Right cardiac atrium (tissue), 5 donors: ENCODE results near the gene CDKN2C. TPM values are rescaled to one million over a fixed set of nuclear protein-coding genes. Genes with fewer than 3 reads are reported as not detected.
"Not testable (repeated sequence)": the region's sequence is repeated elsewhere in the genome, so short reads cannot be mapped to it uniquely, and the experiment has no call there.

ENCODE experiments used
- ATAC-seq, 2 donors: fragments of 200-7000 bp; cut with Tn5 transposase; one replicate each; pipeline versions ENCODE4 v1.8.0 to v1.9.1; 2020; ENCODE audit warnings: moderate library complexity in 2 of 2, mild to moderate bottlenecking in 1 of 2
- DNase-seq, 3 donors: peaks; one replicate each; pipeline ENCODE4 v3.0.0-alpha.2; 2020
- H3K27ac ChIP-seq: one replicate; pipeline ENCODE4 v1.5.1; 2013; ENCODE audit warnings: mild to moderate bottlenecking, low read length, control low read depth, moderate library complexity
- H3K27me3 ChIP-seq: one replicate; pipeline ENCODE4 v1.6.1; 2013; ENCODE audit not compliant: control insufficient read depth, insufficient read depth
- H3K4me1 ChIP-seq: one replicate; pipeline ENCODE4 v1.6.1; 2013; ENCODE audit warnings: low read length; ENCODE audit not compliant: control insufficient read depth, insufficient read depth
- H3K4me3 ChIP-seq: one replicate; pipeline ENCODE4 v1.5.1; 2013; ENCODE audit warnings: low read length, control low read depth
- H3K9me3 ChIP-seq: one replicate; pipeline ENCODE4 v1.6.1; 2013; ENCODE audit warnings: low read length; ENCODE audit not compliant: control insufficient read depth
- WGBS: extraction: QIAGEN DNeasy Blood & Tissue Kit; methylation state at CpG from one replicate; pipeline ENCODE4 v1.1.7; 2013; 5-methylcytosine and 5-hydroxymethylcytosine counted together
- intact Hi-C, 4 donors: fragments of 100-400 bp; cut with DNase I; formaldehyde crosslinking; loops; one replicate each; pipeline versions ENCODE4 v1.11.0 to v1.14.0; 2022 to 2023
- polyA plus RNA-seq: library from polyadenylated mRNA; stranded (reverse); fragments of 200-250 nt; gene quantifications from one replicate; pipeline ENCODE4 v1.2.3, GENCODE V29; 2013
- total RNA-seq, 4 donors: library from RNA; stranded (reverse); fragmentation: NEBNext Ultra II Directional; extraction: Animal tissue kit (Norgen Biotek cat#: 25700); gene quantifications; one replicate each; pipeline ENCODE4 v1.2.1, GENCODE V29; 2021
- donor health status: healthy with polysubstance abuse.
- donor health status: DM: no; HTN: yes; CAD: no.
- donor health status: DM: no; HTN: no; CAD: no.
- donor health status: DM: no; HTN: yes; CAD: no; lungs with severe emphysema.
- donor health status: DM: yes; HTN: yes; CAD: no.

CDKN2C gene
- total and polyA plus RNA-seq, 5 donors, result 9.5 to 25.5 (median 22.7) TPM

DNA sequence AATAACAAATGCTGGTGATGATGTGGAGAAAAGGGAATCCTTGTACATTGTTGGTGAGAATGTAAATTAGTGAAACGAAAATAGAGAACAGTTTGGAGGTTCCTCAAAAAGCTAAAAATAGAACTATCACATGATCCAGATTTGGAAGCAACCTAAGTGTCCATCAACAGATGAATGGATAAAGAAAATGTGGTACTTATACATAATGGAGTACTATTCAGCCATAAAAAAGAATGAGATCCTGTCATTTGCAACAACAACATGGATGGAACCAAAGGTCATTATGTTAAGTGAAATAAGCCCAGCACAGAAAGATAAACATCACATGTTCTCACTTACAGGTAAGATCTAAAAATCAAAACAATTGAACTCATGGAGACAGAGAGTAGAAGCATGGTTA is 29.3 kb downstream of the CDKN2C start:
- 74% methylated on average over 1 of the region's 1 CpG for WGBS
- H3K9me3 ChIP-seq, ATAC-seq, DNase-seq, intact Hi-C loops, H3K4me3 ChIP-seq, H3K27me3 ChIP-seq, H3K27ac ChIP-seq, H3K4me1 ChIP-seq: not testable (repeated sequence)

DNA sequence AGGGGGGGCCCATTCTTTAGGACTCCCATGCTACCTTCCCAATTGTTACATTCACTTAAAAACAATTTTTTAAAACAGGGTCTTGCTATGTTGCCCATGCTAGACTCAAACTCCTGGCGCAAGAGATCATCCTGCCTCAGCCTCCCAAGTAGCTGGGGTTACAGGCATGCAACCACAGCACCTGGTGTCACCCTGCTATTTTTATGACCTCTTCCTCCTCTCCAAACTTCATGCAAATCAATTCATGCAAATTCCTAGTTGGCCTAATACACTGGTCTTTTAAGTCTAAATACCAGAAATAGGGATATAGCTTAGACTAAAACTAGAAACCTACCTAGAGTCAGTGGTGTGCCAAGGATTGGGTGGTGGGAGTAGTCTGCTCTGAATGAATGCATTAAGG is 30.1 kb downstream of the CDKN2C start:
- WGBS, result 100% methylated on average over 1 of the region's 1 CpG

DNA sequence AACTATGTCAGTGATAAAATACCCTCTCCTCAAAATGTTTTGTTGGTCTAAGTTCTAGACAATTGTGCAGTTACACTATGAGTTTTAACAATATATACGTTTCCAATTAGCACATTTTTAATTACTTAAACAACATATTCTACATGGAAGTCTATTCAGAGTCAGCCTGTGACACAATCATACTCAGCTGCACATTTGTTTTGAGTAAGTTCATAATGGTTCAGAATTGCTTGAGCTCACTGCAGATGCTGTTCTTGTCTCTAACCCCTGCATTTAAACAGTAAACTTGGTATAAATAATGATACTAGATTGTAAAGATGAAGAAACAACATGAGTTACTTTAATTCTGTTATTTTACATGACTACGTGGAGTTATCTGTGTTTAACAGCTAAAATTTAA is 30.6 kb downstream of the CDKN2C start:
- Histone ChIP-seq H3K4me3 (no peak overlapping the region), H3K27me3 (no peaks in the 10 kb centered on the region), H3K4me1 (no peaks in the 10 kb centered on the region), H3K27ac (no peak overlapping the region), H3K9me3 (no peaks in the 10 kb centered on the region)
- WGBS, result 56% methylated on average over 2 of the region's 2 CpGs
- intact Hi-C loops, result no loop called here
- no peak for ATAC-seq
- DNase-seq, result no peak

More for the DNA sequence above, 30.1 kb downstream of the CDKN2C start:
- ATAC-seq (no peak), DNase-seq (no peak)
- Histone ChIP-seq H3K27ac (no peak overlapping the region), H3K9me3 (no peaks in the 10 kb centered on the region), H3K27me3 (no peaks in the 10 kb centered on the region), H3K4me1 (no peaks in the 10 kb centered on the region), H3K4me3 (no peak overlapping the region)
- intact Hi-C loops, result no loop called here

GRCh38 chr1:51002516-51002915 is 32.5 kb downstream of the CDKN2C start:
- no peak for DNase-seq
- no peak overlapping the region for H3K4me3 ChIP-seq
- H3K27me3 ChIP-seq, result no peaks in the 10 kb centered on the region
- ATAC-seq, result no peak
- no peaks in the 10 kb centered on the region for H3K9me3 ChIP-seq
- intact Hi-C loops, result no loop called here
- H3K4me1 ChIP-seq, result no peaks in the 10 kb centered on the region
- no peak overlapping the region for H3K27ac ChIP-seq
- WGBS, result 89% methylated on average over 6 of the region's 6 CpGs

GRCh38 chr1:51005549-51005948 is 35.5 kb downstream of the CDKN2C start:
- H3K27ac ChIP-seq, DNase-seq, H3K9me3 ChIP-seq, ATAC-seq, H3K4me3 ChIP-seq, H3K4me1 ChIP-seq, H3K27me3 ChIP-seq, intact Hi-C loops: not testable (repeated sequence)
- WGBS, result 81% methylated on average over 4 of the region's 4 CpGs

GRCh38 chr1:51009381-51009780 is 39.3 kb downstream of the CDKN2C start:
- ATAC-seq (no peak), DNase-seq (no peak)
- intact Hi-C loops, result no loop called here
- whole genome bisulfite sequencing, result 57% methylated on average over 3 of the region's 3 CpGs
- H3K4me1 ChIP-seq, result no peaks in the 10 kb centered on the region
- no peaks in the 10 kb centered on the region for H3K27me3 ChIP-seq
- no peaks in the 10 kb centered on the region for H3K9me3 ChIP-seq
- H3K27ac ChIP-seq, result no peak overlapping the region
- no peak overlapping the region for H3K4me3 ChIP-seq

DNA sequence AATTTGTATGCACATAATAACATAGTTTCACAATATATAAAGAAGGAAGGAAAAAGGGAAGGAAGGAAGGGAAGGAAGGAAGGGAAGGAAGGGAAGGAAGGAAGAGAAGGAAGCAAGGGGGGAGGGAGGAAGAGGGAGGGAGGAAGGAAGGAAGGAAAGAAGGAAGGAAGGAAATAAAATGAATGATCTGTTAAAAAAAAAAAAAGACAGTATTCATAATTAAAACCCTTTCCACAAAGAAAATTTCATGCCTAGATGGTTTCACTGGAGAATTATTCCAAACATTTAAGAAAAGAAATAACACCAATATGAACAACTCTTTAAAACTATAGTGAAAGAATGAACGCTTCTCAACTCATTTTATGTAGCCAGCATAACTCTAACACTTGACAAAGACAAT is 44.8 kb downstream of the CDKN2C start:
- H3K27ac ChIP-seq, result no peak overlapping the region
- H3K4me3 ChIP-seq, result no peak overlapping the region
- 93% methylated on average over 1 of the region's 1 CpG for WGBS
- ATAC-seq (no peak), DNase-seq (no peak)
- H3K9me3 ChIP-seq, result no peaks in the 10 kb centered on the region
- no peaks in the 10 kb centered on the region for H3K4me1 ChIP-seq
- H3K27me3 ChIP-seq, result no peaks in the 10 kb centered on the region
- intact Hi-C loops, result no loop called here

GRCh38 chr1:51019811-51020210 is 49.8 kb downstream of the CDKN2C start:
- no peak overlapping the region for H3K4me3 ChIP-seq
- no peak for DNase-seq
- H3K4me1 ChIP-seq, result no peaks in the 10 kb centered on the region
- H3K27me3 ChIP-seq, result no peaks in the 10 kb centered on the region
- H3K27ac ChIP-seq, result no peak overlapping the region
- ATAC-seq, result no peak
- intact Hi-C loops, result no loop called here
- no peaks in the 10 kb centered on the region for H3K9me3 ChIP-seq

Other genes starting within 250 kb of the CDKN2C start
- gene FAF1, start 10.0 kb upstream of the CDKN2C start, total RNA-seq, result 10 to 100 TPM; 73.1 to 90.0 (median 82.3) TPM
- 52.3 TPM for gene FAF1, start 10.0 kb upstream of the CDKN2C start, polyA plus RNA-seq
- not detected for gene C1orf185, start 132.0 kb downstream of the CDKN2C start, total RNA-seq
- gene C1orf185, start 132.0 kb downstream of the CDKN2C start, polyA plus RNA-seq, result not detected